PC-9 (cell line): ENCODE data around the gene UHRF1. TPM values are rescaled to one million over a fixed set of nuclear protein-coding genes. Genes with fewer than 3 reads are reported as not detected.

Source experiments
- BruUV-seq: library from RNA; stranded (reverse); fragments of 400-500 nt; replicated peaks from 2 replicates; lab custom pipeline; 2021; lab: Mats Ljungman, UMichigan
- CTCF ChIA-PET: fragments of 300-600 bp; sonication (Branson Sonifier 250); formaldehyde crosslinking; loops from one replicate; lab custom pipeline; 2022; ENCODE audit warnings: antibody characterized with exemption; lab: Charles Lee
- POLR2A ChIA-PET: fragments of 300-600 bp; sonication (Branson Sonifier 250); formaldehyde crosslinking; loops from one replicate; lab custom pipeline; 2022; ENCODE audit warnings: antibody characterized with exemption; ENCODE audit not compliant: unreplicated experiment; lab: Charles Lee
- DNase-seq, 2 experiments: peaks; one replicate each; pipeline versions ENCODE4 v3.0.0 to v3.0.0-alpha.2; 2015 to 2022; ENCODE audit warnings: mixed read lengths in 1 of 2
- H2AFZ ChIP-seq: fragments of 200-600 bp; sonication (generic); 2 replicates; pipeline ENCODE4 v1.8.1; 2017; ENCODE audit warnings: antibody characterized with exemption
- H3F3A ChIP-seq: fragments of 200-600 bp; sonication (generic); 2 replicates; pipeline ENCODE4 v1.8.1; 2017; ENCODE audit warnings: antibody characterized with exemption, mild to moderate bottlenecking, low read depth; ENCODE audit not compliant: insufficient read depth
- H3K27ac ChIP-seq: fragments of 200-600 bp; sonication (generic); 2 replicates; pipeline ENCODE4 v1.6.1; 2016; ENCODE audit warnings: mixed run types
- H3K27me3 ChIP-seq: fragments of 200-600 bp; sonication (generic); 2 replicates; pipeline ENCODE4 v1.6.1; 2016; ENCODE audit warnings: low read depth, mixed run types; ENCODE audit not compliant: insufficient read depth
- H3K36me3 ChIP-seq: fragments of 200-600 bp; sonication (generic); 2 replicates; pipeline ENCODE4 v1.6.1; 2016; ENCODE audit warnings: low read depth, mixed run types
- H3K4me1 ChIP-seq: fragments of 200-600 bp; sonication (generic); replicated peaks from 2 replicates; pipeline ENCODE4 v1.6.1; 2016; ENCODE audit warnings: mixed run types; ENCODE audit not compliant: insufficient read depth
- H3K4me2 ChIP-seq: fragments of 200-600 bp; sonication (generic); 2 replicates; pipeline ENCODE4 v1.6.1; 2017; ENCODE audit warnings: mixed run types
- H3K4me3 ChIP-seq: fragments of 200-600 bp; sonication (generic); 2 replicates; pipeline ENCODE4 v1.6.1; 2016; ENCODE audit warnings: mixed run types
- H3K79me2 ChIP-seq: fragments of 200-600 bp; sonication (generic); 2 replicates; pipeline ENCODE4 v1.6.1; 2017; ENCODE audit warnings: low read depth, mixed run types
- H3K9me2 ChIP-seq: fragments of 200-600 bp; sonication (generic); 2 replicates; pipeline ENCODE4 v1.8.1; 2017; ENCODE audit warnings: mild to moderate bottlenecking; ENCODE audit not compliant: insufficient read depth
- H3K9me3 ChIP-seq: fragments of 200-600 bp; sonication (generic); 2 replicates; pipeline ENCODE4 v1.8.1; 2016; ENCODE audit warnings: low read depth; ENCODE audit not compliant: insufficient read depth
- H4K20me1 ChIP-seq: fragments of 200-600 bp; sonication (generic); 2 replicates; pipeline ENCODE4 v1.8.1; 2017; ENCODE audit not compliant: insufficient read depth
- CTCF ChIP-seq: fragments of 200-600 bp; sonication (generic); conservative IDR thresholded peaks from 2 replicates; pipeline ENCODE4 v1.6.1; 2017; ENCODE audit warnings: mixed run types, antibody characterized with exemption, mild to moderate bottlenecking, moderate library complexity
- EZH2 ChIP-seq: fragments of 200-600 bp; sonication (generic); IDR thresholded peaks from 2 replicates; pipeline ENCODE4 v1.8.0; 2017; ENCODE audit warnings: antibody characterized with exemption, low read depth
- intact Hi-C: fragments of 100-400 bp; cut with micrococcal nuclease; formaldehyde crosslinking; loops from one replicate; pipeline ENCODE4 v1.10.0; 2022; ENCODE audit not compliant: unreplicated experiment
- total RNA-seq: library from RNA; stranded (reverse); gene quantifications from 2 replicates; pipeline ENCODE4 v1.2.3, GENCODE V29; 2021

Gene UHRF1
- total RNA-seq, 1 experiment from 2014 or later: 61.4 TPM

GRCh38 chr19:4990306-4990705 is 81.0 kb downstream of the UHRF1 start:
- no peaks in the 10 kb centered on the region for H3K27me3 ChIP-seq
- no peak overlapping the region for H3K27ac ChIP-seq
- H3F3A ChIP-seq: no peaks in the 10 kb centered on the region
- POLR2A ChIA-PET: no interaction called here
- no peaks in the 10 kb centered on the region for H3K9me3 ChIP-seq
- H3K9me2 ChIP-seq: no peaks in the 10 kb centered on the region
- BruUV-seq: no TSS peak
- intact Hi-C loops: no loop called here
- H3K4me1 ChIP-seq: no peaks in the 10 kb centered on the region
- no peaks in the 10 kb centered on the region for H3K36me3 ChIP-seq
- H4K20me1 ChIP-seq: no peaks in the 10 kb centered on the region
- H2AFZ ChIP-seq: no peak overlapping the region
- H3K79me2 ChIP-seq: no peaks in the 10 kb centered on the region
- H3K4me3 ChIP-seq: no peak overlapping the region
- no peak for DNase-seq
- CTCF ChIA-PET: no interaction called here
- H3K4me2 ChIP-seq: no peak overlapping the region
- TF ChIP-seq EZH2 (no peak), CTCF (no peak)

- Histone ChIP-seq H2AFZ (no peak overlapping the region), H3K36me3 (no peaks in the 10 kb centered on the region), H3K27ac (no peak overlapping the region), H3K27me3 (no peaks in the 10 kb centered on the region), H3F3A (no peaks in the 10 kb centered on the region), H3K79me2 (no peaks in the 10 kb centered on the region), H3K4me3 (no peak overlapping the region), H3K9me3 (no peaks in the 10 kb centered on the region), H4K20me1 (no peaks in the 10 kb centered on the region), H3K4me2 (no peak overlapping the region), H3K9me2 (no peaks in the 10 kb centered on the region), H3K4me1 (no peaks in the 10 kb centered on the region)
- ChIA-PET CTCF (no interaction called here), POLR2A (no interaction called here)
- no peak for DNase-seq
- no TSS peak for BruUV-seq
- intact Hi-C loops: no loop called here
- TF ChIP-seq EZH2: no peak
- TF ChIP-seq CTCF: no peak
Measured at GRCh38 chr19:4991538-4991937, 82.2 kb downstream of the UHRF1 start.

GRCh38 chr19:4991996-4992698 is 82.8 kb downstream of the UHRF1 start:
- no peak for DNase-seq
- Histone ChIP-seq H4K20me1 (no peaks in the 10 kb centered on the region), H3K9me2 (no peaks in the 10 kb centered on the region), H3K79me2 (no peaks in the 10 kb centered on the region), H3K4me3 (no peak overlapping the region), H2AFZ (no peak overlapping the region), H3K27ac (no peak overlapping the region), H3K4me2 (no peak overlapping the region), H3K36me3 (no peaks in the 10 kb centered on the region), H3K4me1 (no peaks in the 10 kb centered on the region), H3K27me3 (no peaks in the 10 kb centered on the region), H3K9me3 (no peaks in the 10 kb centered on the region), H3F3A (no peaks in the 10 kb centered on the region)
- CTCF ChIA-PET: no interaction called here
- POLR2A ChIA-PET: no interaction called here
- intact Hi-C loops: no loop called here
- no peak for TF ChIP-seq CTCF
- TF ChIP-seq EZH2: no peak
- BruUV-seq: no TSS peak
